K562 (cell line): Measurements from ENCODE around the gene ANKMY1. TPM values are rescaled to one million over a fixed set of nuclear protein-coding genes. Genes with fewer than 3 reads are reported as not detected.
A peak's percentile ranks its signal among the peaks of the same experiment; 100 is the strongest.

Experiments used
- DIDO1 ChIP-seq: fragments of 450-650 bp; IDR thresholded peaks from 2 replicates; pipeline ENCODE4 v1.6.1; 2016; ENCODE audit warnings: low read depth, missing biosample characterization, missing genetic modification characterization
- HEY1 ChIP-seq: fragments of 250-450 bp; sonication (Bioruptor Pico); IDR thresholded peaks from 2 replicates; pipeline ENCODE4 v1.5.0; 2020; ENCODE audit warnings: mild to moderate bottlenecking, moderate library complexity, borderline replicate concordance
- KLF1 ChIP-seq: fragments of 450-650 bp; IDR thresholded peaks from 2 replicates; pipeline ENCODE4 v1.6.1; 2016; ENCODE audit warnings: missing genetic modification characterization, missing compliant biosample characterization
- MCM5 ChIP-seq: fragments of 450-650 bp; IDR thresholded peaks from 2 replicates; pipeline ENCODE4 v1.6.1; 2016; ENCODE audit warnings: low read depth
- MIER1 ChIP-seq: fragments of 450-650 bp; IDR thresholded peaks from 2 replicates; pipeline ENCODE4 v1.6.1; 2016; ENCODE audit warnings: antibody characterized with exemption, mild to moderate bottlenecking, low read depth
- POLR2B ChIP-seq: fragments of 450-650 bp; IDR thresholded peaks from 2 replicates; pipeline ENCODE4 v1.6.1; 2018; ENCODE audit warnings: low read depth; ENCODE audit not compliant: partially characterized antibody
- ZNF764 ChIP-seq: fragments of 250-450 bp; sonication (Bioruptor Pico); IDR thresholded peaks from 2 replicates; pipeline ENCODE4 v1.4.0; 2020; ENCODE audit warnings: low read depth, mild to moderate bottlenecking, moderate library complexity
- polyA plus RNA-seq, 8 experiments: library from polyadenylated mRNA; depleted of rRNA in 4 of 8; stranded (reverse) in 5 of 8; unstranded in 3 of 8; fragments of >200 nt; fragmentation: Nextera tagmentation in 2 of 8; fragmentation: Illumina TruSeq in 1 of 8; extraction: Ambion mirVana in 2 of 8; extraction: Trizol in 1 of 8; gene quantifications; 2 replicates each; pipeline versions ENCODE4 v1.2.1 to v1.2.3, GENCODE V29; 2011 to 2014; ENCODE audit warnings: inconsistent platforms in 1 of 8, missing spikeins in 1 of 8
- total RNA-seq, 7 experiments: library from RNA; depleted of rRNA in 6 of 7; stranded (reverse); fragments of >200 nt in 6 of 7; fragmentation: Illumina TruSeq in 2 of 7; extraction: Trizol in 2 of 7; gene quantifications; 2 replicates each; pipeline versions ENCODE4 v1.2.1 to v1.2.3, GENCODE V29; 2011 to 2021; ENCODE audit warnings: low replicate concordance in 1 of 7
- TF ChIP-seq, protein P1 (sequence below): fragments of 250-450 bp; sonication (Bioruptor Pico); IDR thresholded peaks from 2 replicates; pipeline ENCODE4 v1.9.0; 2021; ENCODE audit warnings: mild to moderate bottlenecking
- TF ChIP-seq, protein P2 (sequence below): fragments of 450-650 bp; IDR thresholded peaks from 2 replicates; pipeline ENCODE4 v1.6.1; 2016; ENCODE audit warnings: low read depth
- TF ChIP-seq, protein P3 (sequence below): fragments of 250-450 bp; sonication (Bioruptor Pico); IDR thresholded peaks from 2 replicates; pipeline ENCODE4 v1.5.0; 2022; ENCODE audit warnings: mild to moderate bottlenecking

The ANKMY1 gene
- total and polyA plus RNA-seq, 9 of the 15 experiments (the other 6 are each of a cell fraction or from before 2014, with no cell fraction given) = 0.75 to 15.1 (median 11.7) TPM

DNA sequence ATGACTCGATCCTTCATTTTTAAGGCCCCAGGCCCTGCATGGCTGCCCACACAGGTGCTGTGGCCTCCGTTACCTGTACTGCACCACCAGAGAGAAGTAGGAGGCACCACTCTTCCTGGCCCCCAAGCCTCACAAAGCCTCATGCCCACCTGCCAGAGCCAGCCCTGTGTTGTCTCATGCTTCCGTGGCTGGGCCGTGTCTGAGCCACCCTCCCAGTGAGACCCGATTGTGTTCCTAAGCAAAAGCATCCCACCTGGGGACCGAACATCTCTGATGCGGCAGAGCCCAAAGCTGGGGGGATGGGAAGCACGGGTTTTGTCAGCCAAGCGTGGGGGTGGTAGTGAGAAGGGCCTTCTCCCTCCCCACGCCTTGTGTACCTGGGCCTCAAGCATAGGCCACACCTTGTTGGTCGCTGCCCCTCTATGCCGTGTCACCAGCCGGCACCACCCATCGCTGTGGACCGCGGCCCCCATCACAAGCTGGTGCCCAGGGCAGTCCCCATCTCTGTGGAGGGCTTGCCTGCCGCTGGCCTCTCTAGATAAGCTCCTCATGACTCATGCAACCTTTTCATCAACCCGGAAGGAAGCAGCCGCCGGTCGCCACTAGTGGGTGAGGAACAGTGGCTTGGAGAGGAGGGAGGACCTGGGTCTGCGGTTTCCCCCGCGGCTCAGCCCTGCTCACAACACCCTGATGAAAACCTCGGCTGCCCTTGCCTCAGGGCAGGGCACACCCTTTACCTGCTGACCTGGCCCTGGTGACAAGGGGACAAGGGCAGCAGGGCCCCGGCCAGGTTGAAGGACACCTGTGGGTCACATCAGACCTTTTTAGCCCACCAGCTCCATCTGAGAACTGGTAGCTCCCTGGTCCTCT lies 7.8 kb upstream of the ANKMY1 start (continued):
- TF ChIP-seq MCM5 (no peak), HEY1 (CRISPR knock-in tag) (no peak), ZNF764 (CRISPR knock-in tag) (no peak), MIER1 (no peak), KLF1 (tag) (no peak), DIDO1 (tag) (no peak), POLR2B (peak; percentile 61)
- TF ChIP-seq, protein P1, sequence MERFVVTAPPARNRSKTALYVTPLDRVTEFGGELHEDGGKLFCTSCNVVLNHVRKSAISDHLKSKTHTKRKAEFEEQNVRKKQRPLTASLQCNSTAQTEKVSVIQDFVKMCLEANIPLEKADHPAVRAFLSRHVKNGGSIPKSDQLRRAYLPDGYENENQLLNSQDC (CRISPR knock-in tag) = no peak
- TF ChIP-seq, protein P2, sequence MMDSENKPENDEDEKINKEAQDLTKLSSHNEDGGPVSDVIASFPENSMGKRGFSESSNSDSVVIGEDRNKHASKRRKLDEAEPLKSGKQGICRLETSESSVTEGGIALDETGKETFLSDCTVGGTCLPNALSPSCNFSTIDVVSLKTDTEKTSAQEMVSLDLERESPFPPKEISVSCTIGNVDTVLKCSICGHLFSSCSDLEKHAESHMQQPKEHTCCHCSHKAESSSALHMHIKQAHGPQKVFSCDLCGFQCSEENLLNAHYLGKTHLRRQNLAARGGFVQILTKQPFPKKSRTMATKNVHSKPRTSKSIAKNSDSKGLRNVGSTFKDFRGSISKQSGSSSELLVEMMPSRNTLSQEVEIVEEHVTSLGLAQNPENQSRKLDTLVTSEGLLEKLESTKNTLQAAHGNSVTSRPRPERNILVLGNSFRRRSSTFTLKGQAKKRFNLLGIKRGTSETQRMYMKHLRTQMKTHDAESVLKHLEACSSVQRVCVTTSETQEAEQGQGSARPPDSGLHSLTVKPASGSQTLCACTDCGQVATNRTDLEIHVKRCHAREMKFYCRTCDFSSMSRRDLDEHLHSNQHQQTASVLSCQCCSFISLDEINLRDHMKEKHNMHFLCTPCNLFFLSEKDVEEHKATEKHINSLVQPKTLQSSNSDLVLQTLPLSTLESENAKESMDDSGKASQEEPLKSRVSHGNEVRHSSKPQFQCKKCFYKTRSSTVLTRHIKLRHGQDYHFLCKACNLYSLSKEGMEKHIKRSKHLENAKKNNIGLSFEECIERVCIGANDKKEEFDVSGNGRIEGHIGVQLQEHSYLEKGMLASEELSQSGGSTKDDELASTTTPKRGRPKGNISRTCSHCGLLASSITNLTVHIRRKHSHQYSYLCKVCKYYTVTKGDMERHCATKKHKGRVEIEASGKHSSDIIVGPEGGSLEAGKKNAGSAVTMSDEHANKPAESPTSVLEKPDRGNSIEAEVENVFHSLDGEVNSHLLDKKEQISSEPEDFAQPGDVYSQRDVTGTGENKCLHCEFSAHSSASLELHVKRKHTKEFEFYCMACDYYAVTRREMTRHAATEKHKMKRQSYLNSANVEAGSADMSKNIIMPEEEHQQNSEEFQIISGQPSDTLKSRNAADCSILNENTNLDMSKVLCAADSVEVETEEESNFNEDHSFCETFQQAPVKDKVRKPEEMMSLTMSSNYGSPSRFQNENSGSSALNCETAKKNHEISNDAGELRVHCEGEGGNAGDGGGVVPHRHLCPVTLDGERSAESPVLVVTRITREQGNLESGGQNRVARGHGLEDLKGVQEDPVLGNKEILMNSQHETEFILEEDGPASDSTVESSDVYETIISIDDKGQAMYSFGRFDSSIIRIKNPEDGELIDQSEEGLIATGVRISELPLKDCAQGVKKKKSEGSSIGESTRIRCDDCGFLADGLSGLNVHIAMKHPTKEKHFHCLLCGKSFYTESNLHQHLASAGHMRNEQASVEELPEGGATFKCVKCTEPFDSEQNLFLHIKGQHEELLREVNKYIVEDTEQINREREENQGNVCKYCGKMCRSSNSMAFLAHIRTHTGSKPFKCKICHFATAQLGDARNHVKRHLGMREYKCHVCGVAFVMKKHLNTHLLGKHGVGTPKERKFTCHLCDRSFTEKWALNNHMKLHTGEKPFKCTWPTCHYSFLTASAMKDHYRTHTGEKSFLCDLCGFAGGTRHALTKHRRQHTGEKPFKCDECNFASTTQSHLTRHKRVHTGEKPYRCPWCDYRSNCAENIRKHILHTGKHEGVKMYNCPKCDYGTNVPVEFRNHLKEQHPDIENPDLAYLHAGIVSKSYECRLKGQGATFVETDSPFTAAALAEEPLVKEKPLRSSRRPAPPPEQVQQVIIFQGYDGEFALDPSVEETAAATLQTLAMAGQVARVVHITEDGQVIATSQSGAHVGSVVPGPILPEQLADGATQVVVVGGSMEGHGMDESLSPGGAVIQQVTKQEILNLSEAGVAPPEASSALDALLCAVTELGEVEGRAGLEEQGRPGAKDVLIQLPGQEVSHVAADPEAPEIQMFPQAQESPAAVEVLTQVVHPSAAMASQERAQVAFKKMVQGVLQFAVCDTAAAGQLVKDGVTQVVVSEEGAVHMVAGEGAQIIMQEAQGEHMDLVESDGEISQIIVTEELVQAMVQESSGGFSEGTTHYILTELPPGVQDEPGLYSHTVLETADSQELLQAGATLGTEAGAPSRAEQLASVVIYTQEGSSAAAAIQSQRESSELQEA = no peak
- TF ChIP-seq, protein P3, sequence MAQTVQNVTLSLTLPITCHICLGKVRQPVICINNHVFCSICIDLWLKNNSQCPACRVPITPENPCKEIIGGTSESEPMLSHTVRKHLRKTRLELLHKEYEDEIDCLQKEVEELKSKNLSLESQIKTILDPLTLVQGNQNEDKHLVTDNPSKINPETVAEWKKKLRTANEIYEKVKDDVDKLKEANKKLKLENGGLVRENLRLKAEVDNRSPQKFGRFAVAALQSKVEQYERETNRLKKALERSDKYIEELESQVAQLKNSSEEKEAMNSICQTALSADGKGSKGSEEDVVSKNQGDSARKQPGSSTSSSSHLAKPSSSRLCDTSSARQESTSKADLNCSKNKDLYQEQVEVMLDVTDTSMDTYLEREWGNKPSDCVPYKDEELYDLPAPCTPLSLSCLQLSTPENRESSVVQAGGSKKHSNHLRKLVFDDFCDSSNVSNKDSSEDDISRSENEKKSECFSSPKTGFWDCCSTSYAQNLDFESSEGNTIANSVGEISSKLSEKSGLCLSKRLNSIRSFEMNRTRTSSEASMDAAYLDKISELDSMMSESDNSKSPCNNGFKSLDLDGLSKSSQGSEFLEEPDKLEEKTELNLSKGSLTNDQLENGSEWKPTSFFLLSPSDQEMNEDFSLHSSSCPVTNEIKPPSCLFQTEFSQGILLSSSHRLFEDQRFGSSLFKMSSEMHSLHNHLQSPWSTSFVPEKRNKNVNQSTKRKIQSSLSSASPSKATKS (CRISPR knock-in tag) = no peak
